Measurements from ENCODE around the gene MYBBP1A.
"Not testable (repeated sequence)": the region's sequence is repeated elsewhere in the genome, so short reads cannot be mapped to it uniquely, and the experiment has no call there.

MYBBP1A gene

DNA sequence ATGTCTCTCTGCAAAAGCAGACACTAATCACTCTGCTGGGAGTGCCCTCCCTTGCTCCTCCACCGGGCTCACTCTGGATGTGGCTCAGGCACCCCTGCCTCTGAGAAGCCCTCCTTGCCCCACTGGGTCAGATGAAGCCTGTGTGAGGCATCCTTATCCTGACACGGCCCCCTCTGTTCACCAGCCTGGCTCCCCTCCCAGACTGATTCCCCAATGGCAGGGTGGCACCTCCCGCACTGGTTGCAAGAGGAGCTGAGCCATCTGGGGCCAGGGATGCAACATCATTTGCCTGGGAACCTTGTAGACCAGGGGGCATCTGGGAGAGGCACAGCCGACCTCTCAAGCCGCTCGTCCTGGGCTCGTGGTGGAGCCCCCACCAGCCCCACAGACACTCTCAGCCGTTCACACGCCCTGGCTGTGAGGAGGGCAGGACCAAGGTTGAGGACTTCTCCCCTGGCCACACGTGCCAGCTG is 35.8 kb upstream of the MYBBP1A start:
- DNase-seq, result no peak

DNA sequence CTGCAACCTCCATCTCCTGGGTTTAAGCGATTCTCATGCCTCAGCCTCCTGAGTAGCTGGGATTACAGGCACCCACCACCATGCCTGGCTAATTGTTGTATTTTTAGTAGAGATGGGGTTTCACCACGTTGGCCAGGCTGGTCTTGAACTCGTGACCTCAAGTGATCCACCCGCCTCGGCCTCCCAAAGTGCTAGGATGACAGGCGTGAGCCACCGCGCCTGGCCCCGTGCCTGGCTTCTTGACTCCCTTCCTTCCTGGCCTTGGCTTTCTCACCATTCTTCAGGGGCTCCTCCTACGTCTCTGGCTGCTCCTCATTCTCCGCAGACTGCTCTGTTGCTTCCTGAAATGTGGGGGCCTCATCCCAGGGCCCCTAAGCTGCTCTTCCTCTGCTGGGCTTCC is 34.9 kb upstream of the MYBBP1A start:
- DNase-seq, result not testable (repeated sequence)
- in situ Hi-C loops (cut with MboI; ENCODE audit: low pct_unique_long_range_greater_than_20kb, low sequenced_read_pairs), result loop anchor here (25.0 kb wide), 1 partner anchor 297 kb away; the partner anchor contains the start of gene C17orf107

More for the DNA sequence above, 35.8 kb upstream of the MYBBP1A start:
- in situ Hi-C loops (cut with MboI; ENCODE audit: low pct_unique_long_range_greater_than_20kb, low sequenced_read_pairs), result loop anchor here (25.0 kb wide), 1 partner anchor 296 kb away; the partner anchor contains the start of gene C17orf107

DNA sequence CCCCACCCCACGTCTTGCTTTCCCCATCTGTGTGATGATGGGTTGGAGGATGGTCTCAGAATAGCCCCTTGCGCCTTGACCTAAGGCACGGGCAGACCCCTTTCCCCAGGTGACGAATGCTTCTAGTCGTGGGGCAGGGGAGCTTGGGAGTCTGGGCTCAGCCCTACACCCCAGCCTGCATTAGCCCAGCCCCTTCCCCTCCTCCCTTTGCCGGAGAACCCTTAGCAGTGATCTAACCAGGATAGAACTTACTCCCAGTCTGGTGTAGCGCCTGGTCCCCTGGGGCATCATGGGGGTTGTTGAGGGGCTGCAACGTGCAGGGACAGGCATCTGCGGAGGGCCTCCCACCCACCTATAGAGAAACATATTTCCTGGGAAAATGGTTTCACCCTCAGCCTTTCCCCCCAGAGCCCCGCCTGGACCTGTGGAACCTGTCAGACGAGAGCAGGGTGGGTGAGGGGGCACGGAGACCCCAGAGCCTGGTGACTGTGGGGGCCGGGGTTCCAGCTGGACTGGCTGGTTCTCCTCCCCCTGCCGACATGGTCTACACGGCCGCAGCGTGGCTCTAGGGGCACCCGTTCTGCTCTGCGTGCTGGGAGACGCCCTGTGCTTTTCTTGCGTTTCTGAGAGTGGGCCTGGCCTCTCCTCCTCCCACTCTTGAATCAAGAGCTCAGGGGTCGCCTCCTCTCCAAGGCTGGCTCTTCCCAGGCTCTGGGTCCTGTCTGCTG is 33.9 kb upstream of the MYBBP1A start:
- no peak for DNase-seq
- in situ Hi-C loops (cut with MboI; ENCODE audit: low pct_unique_long_range_greater_than_20kb, low sequenced_read_pairs), result loop anchor here (25.0 kb wide), 1 partner anchor 298 kb away; the partner anchor contains the start of gene C17orf107

DNA sequence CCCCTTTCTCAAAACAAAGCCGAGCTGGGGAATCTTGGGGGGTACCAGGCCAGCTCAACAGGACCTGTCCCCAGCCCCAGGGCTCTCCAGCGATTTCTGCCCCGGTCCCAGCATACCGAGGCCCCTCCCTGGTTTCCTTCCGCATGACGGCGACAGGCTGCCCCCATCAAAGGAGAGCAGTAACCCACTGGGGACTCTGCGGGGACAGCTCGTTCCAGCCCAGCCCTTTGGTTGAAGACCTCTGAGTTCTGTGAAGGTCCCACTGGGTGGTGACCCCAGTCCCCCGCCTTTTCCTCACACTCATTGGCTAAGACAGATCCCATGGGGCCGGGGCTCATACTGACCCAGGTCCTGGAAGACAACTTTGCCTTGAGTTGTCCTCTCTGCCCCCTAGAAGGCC is 33.2 kb upstream of the MYBBP1A start:
- in situ Hi-C loops (cut with MboI; ENCODE audit: low pct_unique_long_range_greater_than_20kb, low sequenced_read_pairs), result loop anchor here (25.0 kb wide), 1 partner anchor 299 kb away; the partner anchor contains the start of gene C17orf107
- DNase-seq, result no peak

DNA sequence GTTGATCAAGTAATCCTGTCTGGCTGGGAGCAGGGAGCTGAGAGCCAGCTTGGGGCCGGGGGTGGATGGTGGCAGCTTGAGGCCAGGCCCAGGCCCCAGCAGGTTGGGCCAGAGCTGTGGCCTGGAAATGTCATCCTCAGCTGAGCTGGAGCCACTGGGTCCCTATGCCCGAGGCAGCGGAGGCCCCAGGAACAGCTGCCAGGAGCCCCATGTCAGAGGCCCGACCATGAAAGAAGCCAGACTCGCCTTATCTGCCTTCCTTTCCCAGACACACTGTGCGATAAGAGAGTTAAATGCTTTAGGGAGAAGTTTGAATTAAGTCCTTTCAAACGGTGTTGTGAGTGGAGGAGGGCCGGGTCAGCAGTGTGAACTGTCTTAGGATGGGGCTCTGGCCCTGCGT is 32.6 kb upstream of the MYBBP1A start:
- in situ Hi-C loops (cut with MboI; ENCODE audit: low pct_unique_long_range_greater_than_20kb, low sequenced_read_pairs), result loop anchor here (25.0 kb wide), 1 partner anchor 299 kb away; the partner anchor contains the start of gene C17orf107
- DNase-seq, result no peak

DNA sequence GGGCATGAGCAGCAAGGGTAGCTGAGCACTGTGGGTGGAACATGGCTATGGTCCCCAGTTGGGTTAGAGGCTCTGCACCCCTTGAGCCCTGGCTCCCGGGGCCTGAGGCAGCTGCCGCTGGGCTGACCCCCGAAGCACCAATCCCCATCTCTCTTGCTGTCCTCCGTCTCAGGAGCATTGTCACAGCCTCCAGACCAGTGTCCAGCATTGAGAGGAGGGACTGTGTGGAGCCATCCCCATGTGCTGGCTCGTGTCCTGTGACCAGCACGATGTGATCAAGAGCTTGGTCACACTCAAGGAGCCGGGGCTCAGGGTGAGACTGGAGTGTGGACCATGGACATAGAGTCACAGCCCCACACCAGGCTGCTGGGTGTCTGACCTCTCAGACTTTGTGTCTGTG is 32.0 kb upstream of the MYBBP1A start:
- DNase-seq, result no peak
- in situ Hi-C loops (cut with MboI; ENCODE audit: low pct_unique_long_range_greater_than_20kb, low sequenced_read_pairs), result loop anchor here (25.0 kb wide), 1 partner anchor 300 kb away; the partner anchor contains the start of gene C17orf107

DNA sequence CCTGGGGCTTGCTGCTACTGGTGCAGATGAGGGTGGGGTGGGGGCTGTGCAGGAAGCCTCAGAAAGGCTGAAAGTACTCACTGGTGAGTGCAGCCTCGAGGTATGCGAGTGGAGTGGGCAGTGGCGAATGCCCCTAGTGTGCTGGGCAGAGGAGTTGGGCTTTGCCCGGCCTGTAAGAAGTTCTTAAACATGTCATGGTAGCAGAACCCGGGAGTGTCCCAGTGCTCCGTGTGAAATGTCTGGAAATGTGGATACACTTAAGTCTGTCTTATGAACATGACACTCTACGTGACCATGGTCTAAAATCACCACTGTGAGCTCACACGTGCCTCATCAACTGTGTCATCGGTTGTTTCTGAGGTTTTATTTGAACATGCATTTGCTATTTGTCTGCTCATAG is 30.9 kb upstream of the MYBBP1A start:
- DNase-seq, result no peak

DNA sequence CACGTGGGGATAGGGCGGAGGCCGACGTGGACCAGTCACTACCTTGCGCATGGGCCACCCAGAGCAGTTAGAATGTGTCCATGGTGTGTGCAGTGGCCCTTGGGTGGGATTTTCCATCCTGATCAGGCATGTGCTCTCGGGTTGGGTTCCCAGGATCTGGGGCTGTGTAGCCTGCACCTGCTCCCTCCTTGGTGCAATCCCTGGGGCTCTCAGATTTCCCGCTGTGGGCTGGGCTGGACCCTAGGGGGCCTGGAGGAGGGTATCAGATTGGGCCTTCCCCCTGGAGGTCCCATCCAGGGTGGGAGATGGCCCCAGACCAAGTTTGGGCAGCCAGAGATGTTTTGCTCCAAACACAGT is 30.4 kb upstream of the MYBBP1A start:
- in situ Hi-C loops (cut with MboI; ENCODE audit: low pct_unique_long_range_greater_than_20kb, low sequenced_read_pairs), result loop anchor here (25.0 kb wide), 1 partner anchor 302 kb away; the partner anchor contains the start of gene C17orf107
- DNase-seq, result no peak

More for the DNA sequence above, 30.9 kb upstream of the MYBBP1A start:
- in situ Hi-C loops (cut with MboI; ENCODE audit: low pct_unique_long_range_greater_than_20kb, low sequenced_read_pairs), result loop anchor here (25.0 kb wide), 1 partner anchor 301 kb away; the partner anchor contains the start of gene C17orf107

DNA sequence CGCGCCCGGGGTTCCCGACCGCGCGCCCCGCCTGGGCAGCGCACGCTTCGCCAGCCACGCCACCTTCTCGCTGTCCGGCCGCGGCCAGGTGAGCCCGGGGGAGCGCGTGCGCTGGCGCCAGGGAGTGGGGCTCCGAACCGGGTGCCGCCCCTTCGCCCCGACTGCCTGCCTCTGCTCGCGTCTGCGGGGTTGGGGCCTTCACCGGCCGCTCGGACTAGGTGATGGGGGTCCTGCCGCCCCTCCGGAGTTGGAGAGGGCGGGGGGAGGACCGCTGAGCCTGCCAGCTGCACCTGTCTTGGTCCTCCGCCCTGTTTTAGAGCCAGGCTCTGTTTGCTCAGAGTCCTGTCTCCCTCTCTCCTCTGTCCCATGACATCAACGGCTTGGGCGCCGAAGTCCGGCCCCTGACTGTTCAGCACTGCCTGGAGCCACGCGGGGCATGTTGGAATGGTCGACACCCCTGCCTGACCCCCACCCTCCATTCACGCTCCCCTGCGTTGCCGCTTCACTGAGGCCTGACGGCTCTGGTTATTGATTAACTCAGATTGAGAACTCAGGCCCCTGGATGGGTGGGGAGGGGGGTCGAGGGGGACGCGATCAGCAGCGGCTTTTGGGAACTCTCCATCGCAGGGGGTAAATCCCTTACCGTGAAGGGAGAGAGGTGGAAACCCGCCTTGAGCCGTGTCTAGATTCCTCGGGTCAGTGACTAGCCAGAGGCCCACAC is 29.9 kb upstream of the MYBBP1A start:
- in situ Hi-C loops (cut with MboI; ENCODE audit: low pct_unique_long_range_greater_than_20kb, low sequenced_read_pairs), result loop anchor here (25.0 kb wide), 1 partner anchor 302 kb away; the partner anchor contains the start of gene C17orf107

DNA sequence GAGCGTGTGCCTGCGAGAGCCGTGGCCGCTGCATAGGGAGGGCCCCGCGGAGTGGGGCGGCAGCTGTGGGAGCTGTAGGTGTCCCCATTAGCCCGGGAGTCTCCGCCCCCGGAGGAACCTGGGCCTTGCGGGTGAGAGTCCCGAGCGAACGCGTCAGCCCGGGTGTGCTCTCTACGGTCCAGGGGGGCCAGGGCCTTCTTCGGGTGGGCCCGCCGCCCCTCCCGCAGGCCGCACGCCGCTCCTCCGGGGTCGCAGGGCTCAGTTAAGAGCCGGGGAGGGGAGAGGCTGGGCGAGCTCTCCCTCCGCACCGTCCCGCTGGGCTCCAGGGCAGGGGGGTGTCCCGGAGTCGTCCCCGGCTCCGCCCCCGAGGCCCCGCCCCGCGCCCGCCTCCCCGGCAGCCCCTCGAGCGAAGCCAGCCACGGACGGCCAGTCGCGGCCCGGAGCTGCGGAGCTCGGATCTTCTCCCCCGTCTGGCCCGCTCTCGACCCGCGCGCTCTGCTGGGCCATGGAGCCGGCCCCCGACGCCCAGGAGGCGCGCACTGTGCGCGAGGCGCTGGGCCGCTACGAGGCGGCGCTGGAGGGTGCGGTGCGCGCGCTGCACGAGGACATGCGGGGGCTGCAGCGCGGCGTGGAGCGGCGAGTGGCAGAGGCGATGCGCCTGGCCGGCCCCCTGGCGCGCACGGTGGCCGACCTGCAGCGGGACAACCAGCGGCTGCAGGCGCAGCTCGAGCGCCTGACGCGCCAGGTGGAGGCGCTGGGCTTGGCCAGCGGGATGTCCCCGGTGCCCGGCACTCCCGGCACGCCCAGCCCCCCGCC is 29.1 kb upstream of the MYBBP1A start, which contains the start of gene SMTNL2:
Gene SMTNL2 (plus strand): TSS at position 429 of the 816 bp plus-strand sequence. CDS start 77 bp downstream, at position 506.
- DNase-seq, result peak; percentile 24
- in situ Hi-C loops (cut with MboI; ENCODE audit: low pct_unique_long_range_greater_than_20kb, low sequenced_read_pairs), result loop anchor here (25.0 kb wide), 1 partner anchor 303 kb away; the partner anchor contains the start of gene C17orf107

More for the DNA sequence above, 29.9 kb upstream of the MYBBP1A start:
- DNase-seq, result no peak

DNA sequence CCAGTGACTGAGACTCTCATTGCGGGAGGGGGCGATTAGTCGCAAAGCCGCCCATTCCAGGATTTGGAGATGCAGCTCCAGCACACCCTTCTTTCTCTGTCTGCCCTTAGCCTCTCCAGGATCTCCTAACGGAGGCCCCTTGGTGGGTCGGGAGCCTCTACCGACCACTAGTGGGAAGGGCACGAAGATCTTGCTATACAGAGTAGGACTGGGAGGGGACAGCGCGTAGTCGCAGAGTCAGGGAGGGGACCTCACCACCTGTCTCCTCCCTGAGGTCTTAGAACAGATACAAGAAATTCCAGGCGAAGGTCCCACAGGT is 28.6 kb upstream of the MYBBP1A start:
- DNase-seq, result peak; percentile 43
- in situ Hi-C loops (cut with MboI; ENCODE audit: low pct_unique_long_range_greater_than_20kb, low sequenced_read_pairs), result loop anchor here (25.0 kb wide), 1 partner anchor 304 kb away; the partner anchor contains the start of gene C17orf107

DNA sequence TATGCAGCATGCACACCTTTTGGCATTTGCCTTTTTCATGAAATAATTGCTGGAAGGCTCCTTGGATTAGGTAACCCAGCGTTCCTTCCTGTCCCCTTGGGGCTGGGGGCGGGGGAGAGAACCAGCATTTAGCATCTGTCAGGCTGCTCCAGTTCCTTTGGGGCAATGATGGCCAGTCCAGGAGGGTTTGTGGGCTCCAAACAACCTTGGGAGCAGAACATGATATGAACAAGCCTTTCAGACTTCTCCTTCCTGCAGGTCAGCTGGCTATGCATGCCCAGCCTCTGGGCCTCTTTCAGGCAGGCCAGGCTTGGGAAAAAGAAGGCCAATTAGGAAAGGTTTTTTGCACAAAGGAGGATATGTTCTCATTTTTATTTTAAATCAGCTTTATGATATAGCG is 28.0 kb upstream of the MYBBP1A start:
- no peak for DNase-seq
- in situ Hi-C loops (cut with MboI; ENCODE audit: low pct_unique_long_range_greater_than_20kb, low sequenced_read_pairs), result loop anchor here (25.0 kb wide), 1 partner anchor 304 kb away; the partner anchor contains the start of gene C17orf107

DNA sequence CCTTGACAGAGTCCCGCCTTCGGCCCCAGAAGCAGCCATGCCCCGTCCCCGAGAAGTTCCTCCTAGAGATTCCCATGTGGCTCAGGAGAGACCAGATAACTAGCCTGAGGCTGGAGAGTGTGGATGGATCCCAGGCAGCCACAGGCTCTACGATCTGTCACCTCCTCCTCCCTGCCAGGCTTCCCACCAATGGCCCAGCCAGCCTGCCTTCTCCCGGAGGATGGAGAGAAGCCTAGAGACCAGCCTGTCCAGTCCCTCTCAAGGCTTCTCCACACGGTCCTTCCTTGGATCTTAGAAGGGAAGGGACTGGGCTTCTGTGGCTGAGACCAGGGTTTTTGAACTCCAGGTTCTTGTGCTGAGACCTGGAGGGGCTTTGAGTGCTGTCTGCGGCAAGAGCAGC is 27.5 kb upstream of the MYBBP1A start:
- in situ Hi-C loops (cut with MboI; ENCODE audit: low pct_unique_long_range_greater_than_20kb, low sequenced_read_pairs), result loop anchor here (25.0 kb wide), 1 partner anchor 305 kb away; the partner anchor contains the start of gene C17orf107
- no peak for DNase-seq

DNA sequence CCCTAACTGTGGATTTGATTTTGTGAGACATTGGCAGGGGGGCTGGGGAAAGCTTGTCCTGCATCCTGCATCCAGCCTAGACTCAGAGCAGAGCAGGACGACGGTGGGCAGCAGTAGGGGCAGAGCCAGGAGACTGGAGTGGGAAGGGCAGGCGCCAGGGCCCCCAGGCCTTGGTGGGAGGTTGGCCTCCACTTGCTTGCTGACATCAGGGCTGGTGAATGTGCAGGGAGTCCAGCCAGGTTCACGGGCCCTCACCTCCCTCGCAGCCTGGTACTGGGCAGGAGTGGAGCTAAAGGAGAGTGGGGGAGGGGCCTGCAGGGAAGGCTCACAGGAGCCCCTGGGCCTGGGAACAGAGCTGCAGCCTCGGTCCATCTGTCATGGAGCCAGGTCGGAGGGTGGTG is 26.9 kb upstream of the MYBBP1A start:
- in situ Hi-C loops (cut with MboI; ENCODE audit: low pct_unique_long_range_greater_than_20kb, low sequenced_read_pairs), result loop anchor here (25.0 kb wide), 1 partner anchor 305 kb away; the partner anchor contains the start of gene C17orf107
- DNase-seq, result no peak

DNA sequence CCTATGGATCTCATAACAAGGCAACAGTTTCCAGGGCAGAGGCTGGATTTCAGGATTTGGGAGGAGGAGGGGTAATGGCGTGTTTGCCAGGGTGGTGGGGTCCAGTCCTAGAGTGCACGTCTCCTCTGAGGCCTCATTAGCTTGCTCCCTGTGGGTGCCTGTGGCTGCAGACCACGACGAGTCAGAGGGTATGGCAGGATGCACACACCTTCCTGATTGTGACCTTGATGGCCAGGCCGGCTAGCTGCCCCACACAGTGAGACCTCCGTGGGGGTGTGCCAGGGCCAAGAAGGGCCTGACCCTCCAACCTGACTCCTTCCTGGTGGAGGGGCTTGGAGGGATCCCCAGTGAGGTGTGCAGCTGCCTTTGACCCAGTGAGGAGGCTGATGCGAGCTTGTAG is 25.1 kb upstream of the MYBBP1A start:
- in situ Hi-C loops (cut with MboI; ENCODE audit: low pct_unique_long_range_greater_than_20kb, low sequenced_read_pairs), result loop anchor here (25.0 kb wide), 1 partner anchor 307 kb away; the partner anchor contains the start of gene C17orf107
- DNase-seq, result no peak

DNA sequence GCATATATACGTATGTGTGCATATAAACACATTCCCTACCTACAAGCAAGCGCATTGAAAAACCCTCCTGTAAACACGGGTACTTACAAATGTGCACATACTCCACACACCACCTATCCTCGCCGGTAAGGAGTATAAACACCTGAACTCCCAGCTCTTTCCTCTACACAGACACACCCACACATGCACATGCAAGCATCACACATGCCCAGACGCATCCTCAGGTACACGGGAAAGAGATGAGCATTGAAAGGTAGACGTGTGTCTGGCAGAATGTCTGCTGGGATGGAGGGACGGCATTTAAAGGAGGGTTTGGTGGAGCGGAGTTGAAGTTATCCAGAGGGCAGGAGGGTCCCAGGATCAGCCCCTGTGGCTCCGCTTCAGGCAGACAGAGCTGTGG is 24.5 kb upstream of the MYBBP1A start:
- in situ Hi-C loops (cut with MboI; ENCODE audit: low pct_unique_long_range_greater_than_20kb, low sequenced_read_pairs), result loop anchor here (25.0 kb wide), 1 partner anchor 308 kb away; the partner anchor contains the start of gene C17orf107
- DNase-seq, result no peak

DNA sequence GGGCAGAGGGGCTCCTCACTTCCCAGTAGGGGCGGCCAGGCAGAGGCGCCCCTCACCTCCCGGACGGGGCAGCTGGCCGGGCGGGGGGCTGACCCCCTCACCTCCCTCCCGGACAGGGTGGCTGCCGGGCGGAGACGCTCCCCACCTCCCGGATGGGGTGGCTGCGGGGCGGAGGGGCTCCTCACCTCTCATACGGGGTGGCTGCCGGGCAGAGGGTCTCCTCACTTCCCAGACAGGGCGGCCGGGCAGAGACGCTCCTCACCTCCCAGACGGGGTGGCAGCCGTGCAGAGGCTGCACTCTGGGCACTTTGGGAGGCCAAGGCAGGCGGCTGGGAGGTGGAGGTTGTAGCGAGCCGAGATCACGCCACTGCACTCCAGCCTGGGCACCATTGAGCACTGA is 23.2 kb upstream of the MYBBP1A start:
- DNase-seq, result not testable (repeated sequence)
- in situ Hi-C loops (cut with MboI; ENCODE audit: low pct_unique_long_range_greater_than_20kb, low sequenced_read_pairs), result loop anchor here (25.0 kb wide), 1 partner anchor 309 kb away; the partner anchor contains the start of gene C17orf107

DNA sequence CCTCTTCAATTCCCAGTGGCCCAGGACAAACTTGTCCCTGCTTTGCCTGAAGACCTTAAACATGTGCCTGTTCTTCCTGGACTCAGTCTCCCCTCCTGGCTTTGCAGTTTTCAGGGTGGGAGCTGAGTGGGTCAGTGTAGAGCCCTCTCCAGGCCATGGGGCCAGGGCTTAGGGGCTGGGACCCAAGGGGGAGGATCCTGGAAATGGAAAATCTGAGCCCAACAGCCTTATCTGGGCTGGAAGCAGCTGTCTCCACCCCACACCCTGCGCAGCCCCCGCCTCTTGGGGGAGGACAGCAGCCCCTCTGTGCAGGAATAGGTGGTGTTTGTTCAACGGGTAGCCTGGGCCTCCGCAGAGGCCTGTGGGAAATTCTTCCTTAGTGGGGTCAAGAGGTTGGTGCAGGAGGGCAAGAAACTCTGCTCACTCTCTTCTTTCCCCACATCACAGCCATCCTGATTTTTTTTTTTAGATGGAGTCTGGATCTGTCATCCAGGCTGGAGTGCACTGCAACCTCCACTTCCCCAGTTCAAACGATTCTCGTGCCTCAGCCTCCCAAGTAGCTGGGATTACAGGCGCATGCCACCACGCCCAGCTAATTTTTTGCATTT is 22.3 kb upstream of the MYBBP1A start:
- in situ Hi-C loops (cut with MboI; ENCODE audit: low pct_unique_long_range_greater_than_20kb, low sequenced_read_pairs), result loop anchor here (25.0 kb wide), 1 partner anchor 310 kb away; the partner anchor contains the start of gene C17orf107
- DNase-seq, result no peak
